ENCODE results near the gene MFAP4.

The MFAP4 gene

GRCh38 chr17:19414396-19415280 lies 27.6 kb upstream of the MFAP4 start:
- Histone ChIP-seq H4K20me1 (ENCODE audit: insufficient read depth, low read length) (no peaks in the 10 kb centered on the region), H3K9ac (ENCODE audit: low read length) (no peak overlapping the region), H3K4me2 (ENCODE audit: low read length) (no peak overlapping the region), H3K9me3 (ENCODE audit: insufficient read depth, low read length) (no peaks in the 10 kb centered on the region), H2AFZ (ENCODE audit: low read depth, low read length) (no peak overlapping the region), H3K4me3 (ENCODE audit: low read length) (no peak overlapping the region), H3K27ac (ENCODE audit: low read length) (no peak overlapping the region), H3K36me3 (replicated peaks; ENCODE audit: low read depth, low read length) (no peaks in the 10 kb centered on the region), H3K79me2 (ENCODE audit: low read length) (no peaks in the 10 kb centered on the region), H3K4me1 (ENCODE audit: low read length) (no peaks in the 10 kb centered on the region), H3K27me3 (ENCODE audit: low read depth, low read length) (no peaks in the 10 kb centered on the region)
- no peak for TF ChIP-seq CTCF (IDR thresholded peaks at IDR 0.05; ENCODE audit: low read depth, low read length)
- TF ChIP-seq EZH2phosphoT487 (IDR thresholded peaks at IDR 0.05; ENCODE audit: low read depth) = no peak

- no peaks in the 10 kb centered on the region for H3K36me3 ChIP-seq (replicated peaks; ENCODE audit: low read depth, low read length)
- no peaks in the 10 kb centered on the region for H4K20me1 ChIP-seq (ENCODE audit: insufficient read depth, low read length)
- TF ChIP-seq EZH2phosphoT487 (IDR thresholded peaks at IDR 0.05; ENCODE audit: low read depth) (no peak), CTCF (IDR thresholded peaks at IDR 0.05; ENCODE audit: low read depth, low read length) (no peak)
- H3K9me3 ChIP-seq (ENCODE audit: insufficient read depth, low read length) = no peaks in the 10 kb centered on the region
- H2AFZ ChIP-seq (ENCODE audit: low read depth, low read length) = no peak overlapping the region
- H3K4me3 ChIP-seq (ENCODE audit: low read length) = no peak overlapping the region
- no peaks in the 10 kb centered on the region for H3K4me1 ChIP-seq (ENCODE audit: low read length)
- no peaks in the 10 kb centered on the region for H3K79me2 ChIP-seq (ENCODE audit: low read length)
- no peak overlapping the region for H3K4me2 ChIP-seq (ENCODE audit: low read length)
- H3K27me3 ChIP-seq (ENCODE audit: low read depth, low read length) = no peaks in the 10 kb centered on the region
- no peak overlapping the region for H3K27ac ChIP-seq (ENCODE audit: low read length)
- H3K9ac ChIP-seq (ENCODE audit: low read length) = no peak overlapping the region
Observed at GRCh38 chr17:19413761-19414160, 26.8 kb upstream of the MFAP4 start.

GRCh38 chr17:19412984-19413383 lies 26.0 kb upstream of the MFAP4 start:
- Histone ChIP-seq H3K4me1 (ENCODE audit: low read length) (no peaks in the 10 kb centered on the region), H2AFZ (ENCODE audit: low read depth, low read length) (no peak overlapping the region), H3K27me3 (ENCODE audit: low read depth, low read length) (no peaks in the 10 kb centered on the region), H4K20me1 (ENCODE audit: insufficient read depth, low read length) (no peaks in the 10 kb centered on the region), H3K27ac (ENCODE audit: low read length) (no peak overlapping the region), H3K9me3 (ENCODE audit: insufficient read depth, low read length) (no peaks in the 10 kb centered on the region), H3K4me2 (ENCODE audit: low read length) (no peak overlapping the region), H3K4me3 (ENCODE audit: low read length) (no peak overlapping the region), H3K36me3 (replicated peaks; ENCODE audit: low read depth, low read length) (no peaks in the 10 kb centered on the region), H3K79me2 (ENCODE audit: low read length) (no peaks in the 10 kb centered on the region), H3K9ac (ENCODE audit: low read length) (no peak overlapping the region)
- TF ChIP-seq EZH2phosphoT487 (IDR thresholded peaks at IDR 0.05; ENCODE audit: low read depth) = no peak
- no peak for TF ChIP-seq CTCF (IDR thresholded peaks at IDR 0.05; ENCODE audit: low read depth, low read length)

- H3K4me1 ChIP-seq (ENCODE audit: low read length) = no peaks in the 10 kb centered on the region
- no peak overlapping the region for H3K4me2 ChIP-seq (ENCODE audit: low read length)
- no peaks in the 10 kb centered on the region for H3K79me2 ChIP-seq (ENCODE audit: low read length)
- H2AFZ ChIP-seq (ENCODE audit: low read depth, low read length) = no peak overlapping the region
- no peaks in the 10 kb centered on the region for H3K9me3 ChIP-seq (ENCODE audit: insufficient read depth, low read length)
- TF ChIP-seq CTCF (IDR thresholded peaks at IDR 0.05; ENCODE audit: low read depth, low read length) (no peak), EZH2phosphoT487 (IDR thresholded peaks at IDR 0.05; ENCODE audit: low read depth) (no peak)
- H3K27ac ChIP-seq (ENCODE audit: low read length) = no peak overlapping the region
- H3K27me3 ChIP-seq (ENCODE audit: low read depth, low read length) = no peaks in the 10 kb centered on the region
- no peak overlapping the region for H3K9ac ChIP-seq (ENCODE audit: low read length)
- H4K20me1 ChIP-seq (ENCODE audit: insufficient read depth, low read length) = no peaks in the 10 kb centered on the region
- no peak overlapping the region for H3K4me3 ChIP-seq (ENCODE audit: low read length)
- no peaks in the 10 kb centered on the region for H3K36me3 ChIP-seq (replicated peaks; ENCODE audit: low read depth, low read length)
Observed at GRCh38 chr17:19412510-19412909, 25.5 kb upstream of the MFAP4 start.
